Measurements from ENCODE around the gene KDM8.

KDM8 gene

GRCh38 chr16:27268376-27269299 is 65.3 kb downstream of the KDM8 start, which contains the start of gene NSMCE1:
Gene NSMCE1 (minus strand): TSS chr16:27268772. CDS start chr16:27257570, 11,202 bp downstream.
- Histone ChIP-seq H3K9ac (ENCODE audit: low read length) (no peak within 1 kb of the TSS), H3K36me3 (ENCODE audit: control insufficient read depth, low read depth, low read length) (no peaks in the 10 kb centered on the region), H3K27ac (ENCODE audit: low read length) (peak within 1 kb of the TSS; percentile 22), H3K9me3 (ENCODE audit: control insufficient read depth, low read depth, low read length) (no peaks in the 10 kb centered on the region), H3K27me3 (ENCODE audit: control insufficient read depth, insufficient read depth, low read length) (no peaks in the 10 kb centered on the region), H3K4me3 (ENCODE audit: low read length) (peak within 1 kb of the TSS; percentile 61), H3K4me1 (ENCODE audit: control insufficient read depth, low read depth, low read length) (peaks cover 8% of the 10 kb centered on the region)

GRCh38 chr16:27269300-27270150 is 66.2 kb downstream of the KDM8 start:
- Histone ChIP-seq H3K27ac (ENCODE audit: low read length) (no peak overlapping the region), H3K4me1 (ENCODE audit: control insufficient read depth, low read depth, low read length) (peaks cover 8% of the 10 kb centered on the region), H3K4me3 (ENCODE audit: low read length) (peak overlapping the region; percentile 61), H3K36me3 (ENCODE audit: control insufficient read depth, low read depth, low read length) (no peaks in the 10 kb centered on the region), H3K27me3 (ENCODE audit: control insufficient read depth, insufficient read depth, low read length) (no peaks in the 10 kb centered on the region), H3K9me3 (ENCODE audit: control insufficient read depth, low read depth, low read length) (no peaks in the 10 kb centered on the region), H3K9ac (ENCODE audit: low read length) (no peak overlapping the region)

GRCh38 chr16:27270349-27270748 is 67.0 kb downstream of the KDM8 start:
- no peaks in the 10 kb centered on the region for H3K27me3 ChIP-seq (ENCODE audit: control insufficient read depth, insufficient read depth, low read length)
- H3K4me3 ChIP-seq (ENCODE audit: low read length): no peak overlapping the region
- H3K9me3 ChIP-seq (ENCODE audit: control insufficient read depth, low read depth, low read length): no peaks in the 10 kb centered on the region
- H3K4me1 ChIP-seq (ENCODE audit: control insufficient read depth, low read depth, low read length): peaks cover 8% of the 10 kb centered on the region
- no peak overlapping the region for H3K27ac ChIP-seq (ENCODE audit: low read length)
- H3K36me3 ChIP-seq (ENCODE audit: control insufficient read depth, low read depth, low read length): no peaks in the 10 kb centered on the region
- no peak overlapping the region for H3K9ac ChIP-seq (ENCODE audit: low read length)

Data from iPS-18a (cell line).